ENCODE measurements around the gene DCAF11. TPM values are rescaled to one million over a fixed set of nuclear protein-coding genes. Genes with fewer than 3 reads are reported as not detected.

Gene DCAF11
- total and polyA plus RNA-seq, 7 donors, result 34.7 to 73.5 (median 66.4) TPM

DNA sequence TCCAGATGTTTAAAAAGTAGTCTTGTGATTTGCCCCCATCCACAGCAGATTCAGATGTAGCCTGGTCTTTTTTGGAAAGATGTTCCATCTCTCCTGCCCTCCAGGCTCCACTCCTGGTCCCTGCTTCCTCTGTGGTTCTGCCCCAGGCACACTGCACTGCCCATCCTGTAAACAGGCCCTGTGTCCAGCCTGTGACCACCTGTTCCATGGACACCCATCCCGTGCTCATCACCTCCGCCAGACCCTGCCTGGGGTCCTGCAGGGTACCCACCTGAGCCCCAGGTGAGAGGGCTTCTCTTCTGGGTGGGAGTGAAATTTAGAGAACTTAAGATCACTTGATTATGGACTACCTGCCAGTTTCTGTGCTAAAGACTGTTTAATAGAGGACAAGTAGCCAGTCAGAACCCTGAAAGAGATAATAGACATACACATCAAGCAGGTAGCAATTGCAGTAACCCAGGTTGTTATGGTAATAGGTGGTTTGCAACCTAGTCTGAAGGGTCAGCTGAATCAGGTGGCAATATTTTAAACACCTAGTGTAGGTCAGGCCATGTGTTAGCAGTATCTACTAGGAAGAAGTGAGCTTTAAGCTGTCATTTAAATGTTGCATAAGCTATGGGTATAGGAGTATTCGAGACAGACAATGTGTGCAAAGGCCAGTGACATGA lies 34.9 kb downstream of the DCAF11 start:
- Histone ChIP-seq H3K4me3 (no peak overlapping the region), H3K4me1 (peaks cover 18% of the 10 kb centered on the region), H3K9me3 (no peaks in the 10 kb centered on the region), H3K36me3 (ENCODE audit: insufficient read depth in 1 of 2, low read depth in 1 of 2) (peaks cover 0 to 64% of the 10 kb centered on the region in 2 donors), H3K27ac (no peak overlapping the region), H3K27me3 (ENCODE audit: insufficient read depth in 3 of 3, low read length in 2 of 3) (no peaks in the 10 kb centered on the region)
- WGBS, 3 donors, result 89 to 95% (median 90%) methylated on average over 3 of the region's 3 CpGs
- no peak for ATAC-seq
- no peak for DNase-seq
- intact Hi-C loops (cut with DNase I), result loop anchor here (5.0 kb wide), 1 partner anchor 37 kb away; the partner anchor contains the start of genes DCAF11 (in 2 of the 2) and NRL (in 2 of the 2)
- TF ChIP-seq, protein P1, sequence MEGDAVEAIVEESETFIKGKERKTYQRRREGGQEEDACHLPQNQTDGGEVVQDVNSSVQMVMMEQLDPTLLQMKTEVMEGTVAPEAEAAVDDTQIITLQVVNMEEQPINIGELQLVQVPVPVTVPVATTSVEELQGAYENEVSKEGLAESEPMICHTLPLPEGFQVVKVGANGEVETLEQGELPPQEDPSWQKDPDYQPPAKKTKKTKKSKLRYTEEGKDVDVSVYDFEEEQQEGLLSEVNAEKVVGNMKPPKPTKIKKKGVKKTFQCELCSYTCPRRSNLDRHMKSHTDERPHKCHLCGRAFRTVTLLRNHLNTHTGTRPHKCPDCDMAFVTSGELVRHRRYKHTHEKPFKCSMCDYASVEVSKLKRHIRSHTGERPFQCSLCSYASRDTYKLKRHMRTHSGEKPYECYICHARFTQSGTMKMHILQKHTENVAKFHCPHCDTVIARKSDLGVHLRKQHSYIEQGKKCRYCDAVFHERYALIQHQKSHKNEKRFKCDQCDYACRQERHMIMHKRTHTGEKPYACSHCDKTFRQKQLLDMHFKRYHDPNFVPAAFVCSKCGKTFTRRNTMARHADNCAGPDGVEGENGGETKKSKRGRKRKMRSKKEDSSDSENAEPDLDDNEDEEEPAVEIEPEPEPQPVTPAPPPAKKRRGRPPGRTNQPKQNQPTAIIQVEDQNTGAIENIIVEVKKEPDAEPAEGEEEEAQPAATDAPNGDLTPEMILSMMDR (IDR thresholded peaks at IDR 0.05), result no peak

DNA sequence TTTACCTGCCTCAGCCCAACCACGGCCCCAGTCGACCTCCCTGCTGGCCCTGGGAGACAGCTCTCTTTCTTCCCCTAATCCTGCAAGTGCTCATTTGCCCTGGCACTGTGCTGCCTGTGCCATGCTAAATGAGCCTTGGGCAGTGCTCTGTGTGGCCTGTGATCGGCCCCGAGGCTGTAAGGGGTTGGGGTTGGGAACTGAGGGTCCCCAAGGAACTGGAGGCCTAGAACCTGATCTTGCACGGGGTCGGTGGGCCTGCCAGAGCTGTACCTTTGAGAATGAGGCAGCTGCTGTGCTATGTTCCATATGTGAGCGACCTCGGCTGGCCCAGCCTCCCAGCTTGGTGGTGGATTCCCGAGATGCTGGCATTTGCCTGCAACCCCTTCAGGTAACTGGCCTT lies 35.5 kb downstream of the DCAF11 start:
- H3K9me3 ChIP-seq, result no peaks in the 10 kb centered on the region
- 85 to 92% (median 91%) methylated on average over 9 of the region's 9 CpGs for WGBS, 3 donors
- H3K36me3 ChIP-seq (ENCODE audit: insufficient read depth in 1 of 2, low read depth in 1 of 2), result peaks cover 0 to 65% of the 10 kb centered on the region in 2 donors
- no peak for DNase-seq
- peaks cover 18% of the 10 kb centered on the region for H3K4me1 ChIP-seq
- intact Hi-C loops (cut with DNase I), result no loop called here
- no peak for ATAC-seq
- no peaks in the 10 kb centered on the region for H3K27me3 ChIP-seq (ENCODE audit: insufficient read depth in 3 of 3, low read length in 2 of 3)
- TF ChIP-seq, protein P1 (IDR thresholded peaks at IDR 0.05), result no peak
- H3K4me3 ChIP-seq, result no peak overlapping the region
- no peak overlapping the region for H3K27ac ChIP-seq

DNA sequence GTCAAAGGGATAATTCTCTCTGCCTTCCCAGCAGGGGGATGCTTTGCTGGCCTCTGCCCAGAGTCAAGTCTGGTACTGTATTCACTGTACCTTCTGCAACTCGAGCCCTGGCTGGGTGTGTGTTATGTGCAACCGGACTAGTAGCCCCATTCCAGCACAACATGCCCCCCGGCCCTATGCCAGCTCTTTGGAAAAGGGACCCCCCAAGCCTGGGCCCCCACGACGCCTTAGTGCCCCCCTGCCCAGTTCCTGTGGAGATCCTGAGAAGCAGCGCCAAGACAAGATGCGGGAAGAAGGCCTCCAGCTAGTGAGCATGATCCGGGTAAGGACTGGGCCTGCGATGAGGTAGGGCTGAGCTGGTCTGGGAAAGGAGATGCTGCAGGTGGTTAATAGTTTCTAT lies 36.0 kb downstream of the DCAF11 start:
- H3K36me3 ChIP-seq (ENCODE audit: insufficient read depth in 1 of 2, low read depth in 1 of 2), result peaks cover 2 to 71% of the 10 kb centered on the region in 2 donors
- no peaks in the 10 kb centered on the region for H3K9me3 ChIP-seq
- 90 to 93% (median 91%) methylated on average over 9 of the region's 9 CpGs for WGBS, 3 donors
- no peak for DNase-seq
- peaks cover 13% of the 10 kb centered on the region for H3K4me1 ChIP-seq
- no peak overlapping the region for H3K27ac ChIP-seq
- TF ChIP-seq, protein P1 (IDR thresholded peaks at IDR 0.05), result no peak
- no peaks in the 10 kb centered on the region for H3K27me3 ChIP-seq (ENCODE audit: insufficient read depth in 3 of 3, low read length in 2 of 3)
- ATAC-seq, result no peak
- intact Hi-C loops (cut with DNase I), result no loop called here
- no peak overlapping the region for H3K4me3 ChIP-seq

DNA sequence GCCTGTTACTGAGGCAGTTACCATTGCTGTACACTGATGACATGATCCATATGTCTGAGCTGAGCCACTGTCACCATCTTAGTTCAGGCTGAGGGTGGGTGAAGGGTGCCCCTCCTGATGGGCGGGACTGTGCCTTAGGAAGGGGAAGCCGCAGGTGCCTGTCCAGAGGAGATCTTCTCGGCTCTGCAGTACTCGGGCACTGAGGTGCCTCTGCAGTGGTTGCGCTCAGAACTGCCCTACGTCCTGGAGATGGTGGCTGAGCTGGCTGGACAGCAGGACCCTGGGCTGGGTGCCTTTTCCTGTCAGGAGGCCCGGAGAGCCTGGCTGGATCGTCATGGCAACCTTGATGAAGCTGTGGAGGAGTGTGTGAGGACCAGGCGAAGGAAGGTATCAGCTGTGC lies 36.4 kb downstream of the DCAF11 start:
- intact Hi-C loops (cut with DNase I), result no loop called here
- no peak for ATAC-seq
- 80 to 90% (median 87%) methylated on average over 9 of the region's 9 CpGs for WGBS, 3 donors

More for the DNA sequence above, 36.4 kb downstream of the DCAF11 start:
- Histone ChIP-seq H3K36me3 (ENCODE audit: insufficient read depth in 1 of 2, low read depth in 1 of 2) (peaks cover 3 to 75% of the 10 kb centered on the region in 2 donors), H3K4me1 (peaks cover 9% of the 10 kb centered on the region), H3K9me3 (no peaks in the 10 kb centered on the region), H3K4me3 (no peak overlapping the region), H3K27ac (no peak overlapping the region), H3K27me3 (ENCODE audit: insufficient read depth in 3 of 3, low read length in 2 of 3) (no peaks in the 10 kb centered on the region)
- TF ChIP-seq, protein P1 (IDR thresholded peaks at IDR 0.05), result no peak
- no peak for DNase-seq
